T follicular helper cell (primary cell): ENCODE measurements around the gene NEUROG1.
"Not testable (repeated sequence)": the region's sequence is repeated elsewhere in the genome, so short reads cannot be mapped to it uniquely, and the experiment has no call there.

Experiments used
- DNase-seq: peaks from one replicate; pipeline ENCODE4 v3.0.0-alpha.2; 2020; ENCODE audit warnings: low read depth

The NEUROG1 gene

DNA sequence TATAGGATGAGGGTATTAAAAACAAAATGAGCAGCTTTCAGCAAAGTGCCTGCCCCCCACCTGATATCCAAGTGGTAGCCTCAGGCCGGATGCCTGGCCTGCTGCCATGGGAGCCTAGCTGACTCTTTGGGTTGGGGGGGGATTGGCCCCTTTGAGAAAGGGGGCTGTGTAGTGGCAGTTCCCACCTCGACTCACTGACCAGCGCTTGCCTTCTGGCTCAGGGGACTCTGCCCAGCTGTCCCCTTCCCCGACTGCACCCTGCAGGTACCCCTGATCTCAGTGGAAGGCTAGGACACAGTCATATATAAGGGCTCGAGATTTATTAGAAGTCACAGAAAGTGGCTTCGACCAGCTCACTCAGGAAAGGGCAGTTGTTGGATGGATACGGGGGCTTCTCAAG is 1.5 kb upstream of the NEUROG1 start:
- no peak for DNase-seq

GRCh38 chr5:135535420-135535819 is 344 bp downstream of the NEUROG1 start:
- no peak for DNase-seq

GRCh38 chr5:135534609-135535419 is 950 bp downstream of the NEUROG1 start:
- DNase-seq = no peak

- DNase-seq = no peak
Measured at GRCh38 chr5:135533794-135534193, 2.0 kb downstream of the NEUROG1 start.

DNA sequence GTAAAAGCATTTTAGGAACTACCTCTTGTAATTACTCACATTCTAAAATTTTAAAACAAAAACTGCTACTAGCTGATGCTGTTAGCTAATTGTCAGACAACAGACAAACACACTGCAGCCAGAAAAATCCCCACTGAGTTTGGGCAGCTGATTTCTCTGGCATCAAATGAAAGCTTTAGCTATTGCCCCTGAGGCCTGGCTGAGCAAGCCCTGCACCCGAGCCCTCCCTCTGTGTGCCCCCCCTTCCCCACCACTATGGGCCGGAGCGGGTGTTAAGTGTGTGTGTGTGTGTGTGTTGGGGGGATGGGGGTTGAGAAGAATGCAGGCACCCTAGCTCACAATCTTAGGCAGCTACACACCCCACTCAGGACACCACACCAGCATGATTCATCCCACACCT is 2.4 kb downstream of the NEUROG1 start:
- no peak for DNase-seq

DNA sequence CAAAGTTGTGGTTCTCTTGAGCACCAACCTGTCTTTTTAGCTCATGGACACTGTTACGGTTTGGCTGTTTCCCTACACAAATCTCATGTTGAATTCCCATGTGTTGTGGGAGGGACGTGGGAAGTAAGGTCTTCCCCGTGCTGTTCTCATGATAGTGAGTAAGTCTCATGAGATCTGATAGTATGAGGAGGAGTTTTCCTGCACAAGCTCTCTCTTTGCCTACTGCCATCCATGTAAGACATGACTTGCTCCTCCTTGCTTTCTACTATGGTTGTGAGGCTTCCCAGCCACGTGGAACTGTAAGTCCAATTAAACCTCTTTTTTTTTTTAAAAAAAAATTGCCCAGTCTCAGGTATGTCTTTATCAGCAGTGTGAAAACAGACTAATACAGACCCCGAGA is 6.2 kb downstream of the NEUROG1 start:
- DNase-seq = not testable (repeated sequence)

DNA sequence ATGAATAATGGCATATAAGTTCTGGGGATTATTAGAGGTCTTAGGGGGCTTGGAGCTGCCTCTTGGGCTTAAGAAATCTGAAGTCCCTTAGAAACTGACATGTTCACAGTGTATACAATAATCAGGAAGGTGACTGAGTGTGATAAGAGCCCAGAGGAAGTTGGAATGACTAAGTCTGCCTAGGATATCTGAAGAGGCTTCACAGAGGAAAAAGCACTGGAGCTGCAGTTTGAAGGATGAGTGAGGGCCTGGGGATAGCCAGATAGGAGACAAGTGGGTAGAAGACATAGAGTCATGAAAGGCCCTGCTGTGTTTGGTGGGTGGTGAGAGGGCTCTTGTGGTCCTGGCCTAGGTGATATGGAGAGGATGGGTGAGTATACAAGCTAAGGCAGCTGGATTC is 8.8 kb downstream of the NEUROG1 start:
- DNase-seq = no peak

- DNase-seq = no peak
Measured at GRCh38 chr5:135521964-135522363, 13.8 kb downstream of the NEUROG1 start.

- no peak for DNase-seq
Measured at GRCh38 chr5:135517631-135518030, 18.1 kb downstream of the NEUROG1 start.

DNA sequence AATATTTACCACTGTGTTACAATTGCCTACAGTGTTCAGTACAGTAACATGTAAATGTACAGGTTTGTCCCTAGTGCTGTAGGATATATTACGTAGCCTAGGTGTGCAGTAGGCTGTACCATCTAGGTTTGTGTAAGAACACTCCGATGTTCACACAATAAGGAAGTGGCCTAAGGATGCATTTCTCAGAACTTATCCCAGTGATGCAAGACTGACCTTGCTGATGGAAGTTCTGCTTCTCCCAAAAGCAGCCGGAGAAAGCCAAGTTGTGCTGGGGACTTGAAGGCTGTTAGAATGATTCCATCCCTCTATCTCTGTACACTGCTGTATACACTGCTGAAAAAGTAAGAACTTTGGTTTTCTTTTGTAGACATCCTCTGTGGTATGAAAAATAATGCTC is 21.6 kb downstream of the NEUROG1 start:
- DNase-seq = no peak

DNA sequence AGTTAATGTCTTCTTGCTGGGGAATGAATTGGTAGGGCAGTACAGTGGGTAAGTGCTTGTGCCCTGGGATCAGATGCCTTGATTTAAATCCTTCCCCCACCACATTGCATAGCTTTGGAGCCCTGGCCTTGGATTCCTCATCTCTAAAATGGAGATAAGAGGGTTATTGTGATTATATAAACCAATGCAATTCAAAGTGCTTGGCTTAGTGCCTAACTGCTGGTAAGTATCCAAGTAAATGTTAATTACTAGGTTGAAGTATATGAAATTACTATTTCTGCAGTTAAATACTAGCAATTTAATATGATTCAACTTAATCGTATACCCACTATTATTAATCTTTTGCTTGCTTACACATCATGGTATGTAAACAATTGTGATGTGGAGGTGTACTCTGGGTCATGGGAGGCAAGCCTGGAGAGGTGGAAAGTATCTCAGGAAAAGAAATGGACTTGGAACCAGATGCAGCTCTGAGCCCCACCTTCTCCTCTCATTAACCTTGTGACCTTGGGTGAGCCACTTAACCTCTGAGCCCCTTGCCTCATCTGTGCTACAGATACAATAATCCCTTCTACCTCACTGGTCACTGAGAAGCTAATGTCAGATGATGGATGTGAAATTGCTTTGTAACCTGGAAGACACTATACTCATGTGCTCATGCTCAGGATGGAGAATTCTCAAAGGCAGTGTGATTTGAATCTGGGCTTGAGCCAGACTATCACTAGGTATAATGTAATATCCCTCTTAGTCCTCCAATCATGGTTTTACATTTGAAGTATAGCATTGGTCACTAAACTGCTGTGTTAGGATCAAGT is 23.8 kb downstream of the NEUROG1 start:
- no peak for DNase-seq

DNA sequence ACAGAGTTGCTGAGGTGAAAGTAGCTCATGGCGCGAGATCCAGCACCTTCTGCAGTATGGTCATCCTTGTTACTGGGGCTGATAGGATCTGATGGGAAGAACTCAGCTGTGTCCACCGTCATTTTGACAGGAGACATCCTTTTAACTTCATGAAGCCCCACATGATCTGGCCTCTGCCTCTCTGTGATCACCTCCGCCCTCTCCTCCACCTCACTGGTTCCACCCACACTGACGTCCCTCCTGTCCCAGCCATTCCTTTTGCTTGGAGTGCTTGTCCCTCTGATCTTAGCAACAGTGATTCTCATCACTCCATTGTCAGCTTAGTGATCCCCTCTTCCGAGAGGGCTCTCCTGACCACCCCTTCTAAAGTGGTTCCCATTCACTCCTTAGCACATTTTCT is 25.8 kb downstream of the NEUROG1 start:
- no peak for DNase-seq

- DNase-seq = no peak
Measured at GRCh38 chr5:135508496-135509005, 27.2 kb downstream of the NEUROG1 start.

GRCh38 chr5:135505973-135506372 is 29.8 kb downstream of the NEUROG1 start:
- DNase-seq = no peak

GRCh38 chr5:135504376-135504775 is 31.4 kb downstream of the NEUROG1 start:
- no peak for DNase-seq

DNA sequence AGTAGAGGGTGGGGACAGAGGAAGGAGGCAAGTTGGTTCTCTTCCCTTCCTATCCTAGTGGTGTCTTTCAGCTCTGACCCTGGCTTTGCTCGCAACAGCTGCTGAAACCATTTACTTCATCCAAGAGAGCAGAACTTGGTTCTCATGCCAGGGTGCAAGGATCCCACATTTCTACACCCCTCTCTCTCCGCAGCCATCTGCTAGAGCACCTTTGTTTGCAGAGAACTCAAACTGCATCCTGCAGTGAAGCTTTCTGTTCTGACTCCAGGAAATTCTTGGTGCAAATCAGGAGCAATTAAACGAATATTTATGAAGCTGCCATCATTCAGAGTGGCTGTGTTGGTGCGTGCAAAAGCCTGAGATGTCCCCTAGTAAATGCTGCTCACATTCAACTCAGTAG is 31.9 kb downstream of the NEUROG1 start:
- DNase-seq = no peak

DNA sequence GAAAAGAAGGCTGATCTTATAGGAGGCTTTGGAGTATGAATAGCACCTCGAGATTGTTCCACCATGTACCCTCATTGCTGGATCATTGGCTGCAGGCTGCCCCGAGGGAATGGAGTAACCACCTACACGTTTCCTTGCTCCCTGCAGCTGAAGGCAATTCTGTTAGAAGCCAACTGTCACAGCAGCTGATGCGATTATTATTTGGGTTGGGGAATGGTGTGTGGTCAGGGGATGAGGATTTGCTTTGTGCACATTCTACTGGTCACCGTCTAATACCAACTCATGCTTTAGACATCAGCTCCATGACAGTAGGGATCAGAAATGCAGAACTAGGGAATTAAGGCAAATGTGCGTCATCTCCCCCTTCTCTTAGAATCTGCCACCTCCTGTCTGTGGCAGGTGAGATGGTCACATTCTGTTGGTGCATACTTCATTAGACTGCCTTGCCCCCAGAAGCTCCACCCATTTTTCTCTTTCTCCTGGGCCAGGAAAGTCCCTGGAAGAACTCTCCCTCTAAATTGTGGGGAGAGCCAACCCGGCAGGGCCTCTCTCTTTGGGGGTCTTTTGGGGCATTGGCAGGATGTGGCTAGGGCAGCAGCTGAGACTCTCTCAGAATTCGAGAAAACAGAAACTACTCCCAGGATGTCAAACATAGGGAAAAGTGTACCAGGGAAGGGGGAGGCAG is 32.8 kb downstream of the NEUROG1 start:
- DNase-seq = no peak

GRCh38 chr5:135501965-135502364 is 33.8 kb downstream of the NEUROG1 start:
- no peak for DNase-seq

DNA sequence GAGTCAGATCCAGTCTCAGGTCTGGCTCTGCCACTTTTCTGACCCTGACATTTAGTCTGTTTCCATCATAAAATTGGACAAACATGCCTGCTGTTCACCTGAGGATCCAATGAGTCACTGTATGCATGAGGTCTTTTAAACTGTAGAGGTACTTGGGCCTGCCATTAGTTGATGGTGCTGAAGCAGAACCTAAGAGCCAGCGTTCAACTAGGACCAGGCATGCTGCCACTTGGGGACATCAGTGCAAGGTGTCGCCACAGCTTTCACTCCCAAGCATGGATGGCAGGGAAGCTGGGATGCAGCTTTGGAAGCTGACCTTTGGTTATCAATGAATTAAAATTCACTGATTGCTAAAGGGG is 37.1 kb downstream of the NEUROG1 start:
- DNase-seq = no peak

DNA sequence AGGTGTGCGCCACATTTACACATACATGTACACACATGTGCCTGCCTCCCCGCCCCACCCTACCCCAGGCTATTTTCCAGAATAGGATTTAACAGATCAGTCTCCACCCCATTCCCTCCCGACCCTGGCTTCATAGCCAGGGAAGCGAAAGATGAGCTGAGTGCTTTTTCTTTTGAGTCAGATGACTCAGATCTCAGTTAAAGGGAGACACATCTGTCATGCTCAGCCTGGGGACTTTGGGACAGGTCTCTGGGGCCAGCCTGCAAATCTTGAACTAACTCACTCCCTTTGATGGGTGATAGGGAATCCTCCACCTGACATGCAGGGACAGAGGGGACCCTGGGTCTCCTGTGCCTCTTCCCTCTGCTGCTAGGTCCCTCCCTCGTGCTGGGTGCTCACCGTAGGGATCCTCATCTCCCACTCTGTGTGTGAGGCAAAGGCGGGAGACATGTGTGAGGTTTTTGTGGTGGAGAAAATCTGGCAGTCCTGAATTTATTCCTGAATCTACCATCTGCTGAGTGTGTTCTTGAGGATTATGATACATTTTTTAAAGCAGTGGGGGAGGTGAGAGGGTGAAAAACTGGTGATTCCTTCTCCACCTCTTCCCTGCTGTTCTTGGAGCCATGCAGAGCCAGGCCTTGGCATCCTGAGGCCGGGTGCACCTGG is 37.7 kb downstream of the NEUROG1 start:
- DNase-seq = no peak

- DNase-seq = not testable (repeated sequence)
Measured at GRCh38 chr5:135495531-135495930, 40.2 kb downstream of the NEUROG1 start.

DNA sequence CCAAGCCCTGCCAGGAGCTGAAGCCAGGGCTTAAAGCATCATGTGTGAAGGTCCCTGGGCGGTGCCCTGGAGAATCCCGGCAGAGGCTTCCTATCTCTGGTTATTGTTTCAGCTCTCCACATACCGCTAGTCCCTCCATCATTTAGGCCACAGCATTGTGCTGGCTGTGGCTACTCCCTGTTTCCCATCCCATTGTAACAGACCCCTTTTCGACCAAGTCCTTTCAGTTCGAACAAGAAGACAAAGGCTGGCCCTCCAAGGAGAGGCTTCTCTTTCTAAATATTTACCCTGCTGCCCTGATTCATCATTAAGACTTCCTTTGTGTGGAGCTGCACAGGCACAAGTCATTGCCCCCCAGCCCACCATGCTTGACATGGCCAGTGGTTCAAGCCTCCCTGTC is 41.6 kb downstream of the NEUROG1 start:
- no peak for DNase-seq
